C4-2B (cell line): ENCODE results near the gene CD200R1L.

ENCODE experiments used
- H3K27ac ChIP-seq: fragments of 450-650 bp; 2 replicates; pipeline ENCODE4 v1.5.1; 2017
- CTCF ChIP-seq: fragments of 450-650 bp; conservative IDR thresholded peaks from 2 replicates; pipeline ENCODE4 v1.5.1; 2017; ENCODE audit warnings: mild to moderate bottlenecking
- ZFX ChIP-seq: fragments of 450-650 bp; IDR thresholded peaks from 2 replicates; pipeline ENCODE4 v1.6.1; 2017

CD200R1L gene

GRCh38 chr3:112805126-112805525 is 41.5 kb downstream of the CD200R1L start:
- H3K27ac ChIP-seq, result no peak overlapping the region
- TF ChIP-seq CTCF (no peak), ZFX (no peak)

GRCh38 chr3:112804021-112804420 is 42.6 kb downstream of the CD200R1L start:
- no peak for TF ChIP-seq CTCF
- TF ChIP-seq ZFX, result no peak
- no peak overlapping the region for H3K27ac ChIP-seq

GRCh38 chr3:112803467-112803866 is 43.2 kb downstream of the CD200R1L start:
- H3K27ac ChIP-seq, result no peak overlapping the region
- TF ChIP-seq CTCF, result no peak
- no peak for TF ChIP-seq ZFX

- H3K27ac ChIP-seq, result no peak overlapping the region
- no peak for TF ChIP-seq CTCF
- TF ChIP-seq ZFX, result no peak
These were observed 44.3 kb downstream of the CD200R1L start for GRCh38 chr3:112802338-112802737.

- no peak overlapping the region for H3K27ac ChIP-seq
- no peak for TF ChIP-seq ZFX
- TF ChIP-seq CTCF, result no peak
These were observed 46.7 kb downstream of the CD200R1L start for GRCh38 chr3:112799946-112800345.

- TF ChIP-seq ZFX (no peak), CTCF (no peak)
- H3K27ac ChIP-seq, result no peak overlapping the region
These were observed 52.0 kb downstream of the CD200R1L start for GRCh38 chr3:112794622-112795172.

- TF ChIP-seq CTCF (no peak), ZFX (no peak)
These were observed 53.2 kb downstream of the CD200R1L start for GRCh38 chr3:112793326-112794081.

More at GRCh38 chr3:112793326-112794081, 53.2 kb downstream of the CD200R1L start:
- no peak overlapping the region for H3K27ac ChIP-seq
